Upper lobe of right lung (tissue), 1 donor: Measurements from ENCODE around the gene TERB1. TPM values are rescaled to one million over a fixed set of nuclear protein-coding genes. Genes with fewer than 3 reads are reported as not detected.
A peak's percentile ranks its signal among the peaks of the same experiment; 100 is the strongest.

ENCODE experiments used
- ATAC-seq: fragments of 200-7000 bp; cut with Tn5 transposase; one replicate; pipeline ENCODE4 v1.9.1; 2020; ENCODE audit warnings: mild to moderate bottlenecking, moderate library complexity
- DNase-seq: peaks from one replicate; pipeline ENCODE4 v3.0.0-alpha.2; 2020
- H3K27ac ChIP-seq: fragments of 200-600 bp; one replicate; pipeline ENCODE4 v1.8.0; 2022
- H3K27me3 ChIP-seq: fragments of 200-600 bp; one replicate; pipeline ENCODE4 v1.8.0; 2022; ENCODE audit warnings: mild to moderate bottlenecking
- H3K36me3 ChIP-seq: fragments of 200-600 bp; one replicate; pipeline ENCODE4 v1.8.0; 2022
- H3K4me1 ChIP-seq: fragments of 200-600 bp; one replicate; pipeline ENCODE4 v1.8.0; 2022
- H3K4me3 ChIP-seq: fragments of 200-600 bp; one replicate; pipeline ENCODE4 v1.8.0; 2022; ENCODE audit warnings: mild to moderate bottlenecking
- H3K9me3 ChIP-seq: fragments of 200-600 bp; one replicate; pipeline ENCODE4 v1.8.0; 2022
- intact Hi-C: fragments of 100-400 bp; cut with DNase I; formaldehyde crosslinking; loops from one replicate; pipeline ENCODE4 v1.11.0; 2022
- total RNA-seq: library from RNA; stranded (reverse); fragmentation: NEBNext Ultra II Directional; extraction: Animal tissue kit (Norgen Biotek cat#: 25700); gene quantifications from one replicate; pipeline ENCODE4 v1.2.1, GENCODE V29; 2021
- TF ChIP-seq, protein P1 (sequence below): fragments of 200-600 bp; IDR thresholded peaks from one replicate; pipeline ENCODE4 v1.8.0; 2022; ENCODE audit warnings: antibody characterized with exemption
- donor health status: DM: no; HTN: yes; CAD: no; lungs with severe emphysema.

TERB1 gene
- total RNA-seq, 1 donor from 2014 or later = 0.26 TPM

DNA sequence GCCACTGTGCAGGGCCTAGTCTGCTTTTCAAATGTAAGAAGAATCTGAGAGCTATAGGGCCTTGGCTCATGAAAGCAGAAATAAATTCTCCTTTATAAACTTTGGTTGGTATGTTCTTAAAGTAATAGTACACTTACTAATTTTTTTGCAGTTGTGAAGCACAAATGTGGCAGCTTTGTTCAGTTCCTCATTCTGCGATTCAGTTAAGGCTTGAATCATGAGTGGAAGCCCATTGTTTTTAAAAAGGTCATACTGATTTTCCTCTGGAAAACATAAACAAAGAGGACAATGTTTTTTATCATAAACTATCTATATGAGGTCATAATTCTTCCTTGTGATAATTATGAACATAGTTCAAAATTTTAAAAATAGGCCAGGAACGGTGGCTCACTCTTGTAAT, 26.4 kb downstream of the TERB1 start:
- ATAC-seq (no peak), DNase-seq (no peak)
- intact Hi-C loops = no loop called here
- H3K36me3 ChIP-seq = no peaks in the 10 kb centered on the region
- no peak overlapping the region for H3K27ac ChIP-seq
- H3K4me3 ChIP-seq = no peak overlapping the region
- TF ChIP-seq, protein P1, sequence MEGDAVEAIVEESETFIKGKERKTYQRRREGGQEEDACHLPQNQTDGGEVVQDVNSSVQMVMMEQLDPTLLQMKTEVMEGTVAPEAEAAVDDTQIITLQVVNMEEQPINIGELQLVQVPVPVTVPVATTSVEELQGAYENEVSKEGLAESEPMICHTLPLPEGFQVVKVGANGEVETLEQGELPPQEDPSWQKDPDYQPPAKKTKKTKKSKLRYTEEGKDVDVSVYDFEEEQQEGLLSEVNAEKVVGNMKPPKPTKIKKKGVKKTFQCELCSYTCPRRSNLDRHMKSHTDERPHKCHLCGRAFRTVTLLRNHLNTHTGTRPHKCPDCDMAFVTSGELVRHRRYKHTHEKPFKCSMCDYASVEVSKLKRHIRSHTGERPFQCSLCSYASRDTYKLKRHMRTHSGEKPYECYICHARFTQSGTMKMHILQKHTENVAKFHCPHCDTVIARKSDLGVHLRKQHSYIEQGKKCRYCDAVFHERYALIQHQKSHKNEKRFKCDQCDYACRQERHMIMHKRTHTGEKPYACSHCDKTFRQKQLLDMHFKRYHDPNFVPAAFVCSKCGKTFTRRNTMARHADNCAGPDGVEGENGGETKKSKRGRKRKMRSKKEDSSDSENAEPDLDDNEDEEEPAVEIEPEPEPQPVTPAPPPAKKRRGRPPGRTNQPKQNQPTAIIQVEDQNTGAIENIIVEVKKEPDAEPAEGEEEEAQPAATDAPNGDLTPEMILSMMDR = no peak
- H3K4me1 ChIP-seq = no peaks in the 10 kb centered on the region
- no peaks in the 10 kb centered on the region for H3K27me3 ChIP-seq
- no peaks in the 10 kb centered on the region for H3K9me3 ChIP-seq

DNA sequence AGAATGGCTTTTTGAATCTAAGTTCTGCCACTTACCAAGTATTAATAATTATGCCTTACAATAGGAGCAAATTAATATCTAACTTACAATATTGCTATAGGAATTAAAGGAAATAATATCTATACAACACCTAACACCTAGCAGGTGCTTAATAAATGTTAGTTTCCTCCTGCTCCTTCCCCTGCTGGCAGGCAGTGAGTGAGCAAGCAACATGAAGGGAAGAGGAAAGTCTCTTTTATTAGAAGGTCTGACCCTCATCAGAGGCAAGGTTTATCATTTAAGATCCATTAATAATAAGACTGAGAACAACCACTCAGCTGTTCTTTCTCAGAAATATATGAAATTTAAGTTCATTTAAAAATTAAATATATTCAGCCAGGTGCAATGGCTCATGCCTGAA, 43.3 kb downstream of the TERB1 start:
- intact Hi-C loops = no loop called here
- Histone ChIP-seq H3K27me3 (no peaks in the 10 kb centered on the region), H3K9me3 (no peaks in the 10 kb centered on the region), H3K27ac (no peak overlapping the region), H3K4me1 (peaks cover under 1% of the 10 kb centered on the region), H3K36me3 (no peaks in the 10 kb centered on the region), H3K4me3 (no peak overlapping the region)
- no peak for DNase-seq
- ATAC-seq = no peak
- TF ChIP-seq, protein P1 = no peak

DNA sequence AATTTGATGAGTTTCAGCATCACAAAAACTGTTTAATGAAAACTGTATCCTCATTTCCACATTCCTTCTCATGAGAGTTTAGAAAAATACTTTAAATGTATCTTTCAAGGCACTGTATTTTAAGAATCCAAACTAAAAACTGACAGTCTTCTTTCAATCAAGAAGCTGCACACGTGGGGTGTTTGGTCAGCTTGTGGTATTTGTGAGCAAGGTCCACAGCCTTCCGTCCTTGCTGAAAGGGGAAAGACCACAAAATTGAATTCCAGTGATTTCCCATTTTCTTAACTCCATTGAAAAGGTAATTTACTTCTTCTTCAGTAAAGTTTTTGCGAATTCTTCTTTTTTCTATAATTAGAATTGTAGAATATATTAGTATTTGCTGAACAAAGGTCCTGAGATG, 46.6 kb downstream of the TERB1 start:
- DNase-seq = no peak
- TF ChIP-seq, protein P1 = no peak
- Histone ChIP-seq H3K4me3 (no peak overlapping the region), H3K9me3 (no peaks in the 10 kb centered on the region), H3K4me1 (peaks cover 19% of the 10 kb centered on the region), H3K27me3 (no peaks in the 10 kb centered on the region), H3K27ac (no peak overlapping the region), H3K36me3 (no peaks in the 10 kb centered on the region)
- intact Hi-C loops = no loop called here
- no peak for ATAC-seq

DNA sequence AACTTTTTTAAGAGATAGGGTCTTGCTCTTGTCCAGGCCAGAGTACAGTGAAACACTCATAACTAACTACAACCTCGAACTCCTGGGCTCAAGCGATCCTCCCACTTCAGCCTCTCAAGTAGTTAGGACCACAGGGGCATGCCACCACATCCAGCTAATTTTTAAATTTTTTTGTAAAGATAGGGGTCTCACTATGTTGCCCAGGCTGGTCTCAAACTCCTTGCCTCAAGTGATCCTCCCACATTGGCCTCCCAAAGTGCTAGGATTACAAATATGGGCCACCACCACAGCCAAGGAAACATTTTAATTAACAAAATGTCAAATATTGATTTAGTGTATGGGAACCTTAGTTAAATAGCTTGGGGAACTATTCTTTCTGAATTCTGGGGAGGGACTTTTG, 47.2 kb downstream of the TERB1 start:
- Histone ChIP-seq H3K27ac (no peak overlapping the region), H3K4me3 (no peak overlapping the region), H3K4me1 (peaks cover 24% of the 10 kb centered on the region), H3K36me3 (peaks cover 2% of the 10 kb centered on the region), H3K9me3 (no peaks in the 10 kb centered on the region), H3K27me3 (no peaks in the 10 kb centered on the region)
- intact Hi-C loops = no loop called here
- ATAC-seq (no peak), DNase-seq (no peak)
- TF ChIP-seq, protein P1 = no peak

DNA sequence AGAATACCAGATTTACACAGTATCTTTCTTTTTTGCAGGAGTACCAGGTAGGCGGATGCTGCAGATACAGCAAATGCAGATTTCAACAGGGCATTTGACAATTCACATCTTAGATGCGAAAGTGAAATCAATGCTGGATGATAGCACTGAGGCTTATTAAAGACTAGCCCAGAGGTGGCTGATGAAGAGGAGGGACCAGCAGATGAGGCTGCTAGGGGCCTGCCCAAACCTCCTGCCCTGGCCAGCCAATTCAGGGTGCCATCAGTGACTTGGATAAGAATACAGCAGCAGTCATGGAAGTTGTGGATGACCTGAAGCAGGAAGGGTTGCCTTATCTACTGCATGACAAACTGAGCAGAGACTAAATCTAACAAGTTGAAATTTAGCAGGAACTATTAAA, 48.4 kb downstream of the TERB1 start:
- Histone ChIP-seq H3K4me3 (no peak overlapping the region), H3K36me3 (peaks cover 14% of the 10 kb centered on the region), H3K27me3 (no peaks in the 10 kb centered on the region), H3K9me3 (no peaks in the 10 kb centered on the region), H3K4me1 (peaks cover 24% of the 10 kb centered on the region), H3K27ac (peak overlapping the region; percentile 92)
- TF ChIP-seq, protein P1 = no peak
- intact Hi-C loops = no loop called here
- ATAC-seq (no peak), DNase-seq (no peak)

DNA sequence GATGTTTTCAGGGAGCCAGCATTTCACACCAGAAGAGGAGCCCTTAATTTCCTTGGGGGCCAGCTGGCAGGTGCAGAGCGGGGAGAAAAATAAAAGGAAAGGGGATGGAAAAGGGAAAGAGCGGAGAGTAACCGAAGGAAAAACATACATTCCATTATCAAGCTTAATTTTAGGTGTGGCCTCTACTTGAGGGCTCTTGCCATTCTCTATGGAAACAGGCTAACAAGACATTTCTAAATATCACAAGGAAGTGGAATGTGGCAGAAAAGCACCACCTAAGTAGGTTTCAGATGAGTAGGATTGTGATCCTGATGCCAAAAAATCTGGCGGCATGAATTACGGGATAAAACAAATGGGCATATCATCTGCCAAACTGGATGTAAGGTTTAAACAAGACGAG, 49.0 kb downstream of the TERB1 start:
- TF ChIP-seq, protein P1 = no peak
- no peak for DNase-seq
- Histone ChIP-seq H3K36me3 (peaks cover 20% of the 10 kb centered on the region), H3K9me3 (no peaks in the 10 kb centered on the region), H3K4me1 (peaks cover 24% of the 10 kb centered on the region), H3K27me3 (no peaks in the 10 kb centered on the region), H3K27ac (peak overlapping the region; percentile 92), H3K4me3 (peak overlapping the region; percentile 100)
- ATAC-seq = peak; percentile 37
- intact Hi-C loops = no loop called here
